Measurements from ENCODE around the gene CNTN5. TPM values are rescaled to one million over a fixed set of nuclear protein-coding genes. Genes with fewer than 3 reads are reported as not detected.

CNTN5 gene
- total and polyA plus RNA-seq, 2 experiments from 2014 or later, result not detected

DNA sequence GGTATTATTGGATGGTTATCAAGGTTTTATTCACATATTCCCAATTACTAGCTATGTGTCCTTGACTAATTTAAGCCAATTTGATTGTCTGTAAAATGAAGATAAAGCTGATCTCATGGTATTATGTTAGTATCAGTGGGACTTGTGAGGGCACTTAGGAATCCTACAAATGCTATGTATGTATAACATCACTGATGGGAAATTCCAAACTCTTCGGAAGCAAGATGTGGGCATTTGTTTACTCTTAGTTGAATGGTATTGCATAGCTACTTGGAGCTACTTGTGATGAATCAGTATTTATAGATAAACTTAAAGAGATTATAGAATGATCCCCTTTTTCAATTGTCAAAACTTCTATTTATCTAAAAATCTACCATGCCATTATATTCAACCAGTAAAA, 239.9 kb downstream of the CNTN5 start:
- Histone ChIP-seq H3K4me1 (ENCODE audit: insufficient read depth) (no peaks in the 10 kb centered on the region), H2AFZ (no peak overlapping the region), H3F3A (ENCODE audit: insufficient read depth) (no peaks in the 10 kb centered on the region), H3K4me3 (no peak overlapping the region), H4K20me1 (ENCODE audit: insufficient read depth) (no peaks in the 10 kb centered on the region), H3K4me2 (ENCODE audit: unreplicated experiment) (no peak overlapping the region), H3K9ac (no peak overlapping the region), H3K27ac (no peak overlapping the region), H3K9me3 (ENCODE audit: low read depth) (no peaks in the 10 kb centered on the region), H3K79me2 (ENCODE audit: insufficient read depth) (no peaks in the 10 kb centered on the region), H3K9me2 (ENCODE audit: insufficient read depth) (no peaks in the 10 kb centered on the region), H3K27me3 (replicated peaks; ENCODE audit: insufficient read depth) (no peaks in the 10 kb centered on the region), H3K36me3 (ENCODE audit: low read depth) (no peaks in the 10 kb centered on the region)
- DNase-seq, result no peak
- WGBS, 2 experiments (ENCODE audit: low coverage in 1 of 2, low lambda C conversion rate in 2 of 2, missing lambda C conversion rate in 2 of 2), result 38 to 40% methylated on average over 1 of the region's 1 CpG
- TF ChIP-seq EZH2phosphoT487 (IDR thresholded peaks at IDR 0.05; ENCODE audit: insufficient read depth, low read depth), result no peak
- no peak for TF ChIP-seq EZH2 (IDR thresholded peaks at IDR 0.05; ENCODE audit: insufficient read depth, poor library complexity, severe bottlenecking)
- in situ Hi-C loops (cut with MboI), result no loop called here

- no peak overlapping the region for H3K27ac ChIP-seq
- H3F3A ChIP-seq (ENCODE audit: insufficient read depth), result no peaks in the 10 kb centered on the region
- H3K36me3 ChIP-seq (ENCODE audit: low read depth), result no peaks in the 10 kb centered on the region
- no peak overlapping the region for H3K4me2 ChIP-seq (ENCODE audit: unreplicated experiment)
- H3K4me3 ChIP-seq, result no peak overlapping the region
- H3K79me2 ChIP-seq (ENCODE audit: insufficient read depth), result no peaks in the 10 kb centered on the region
- in situ Hi-C loops (cut with MboI), result no loop called here
- no peak for DNase-seq
- no peaks in the 10 kb centered on the region for H3K9me3 ChIP-seq (ENCODE audit: low read depth)
- TF ChIP-seq EZH2phosphoT487 (IDR thresholded peaks at IDR 0.05; ENCODE audit: insufficient read depth, low read depth) (no peak), EZH2 (IDR thresholded peaks at IDR 0.05; ENCODE audit: insufficient read depth, poor library complexity, severe bottlenecking) (no peak)
- WGBS, 2 experiments (ENCODE audit: low coverage in 1 of 2, low lambda C conversion rate in 2 of 2, missing lambda C conversion rate in 2 of 2), result 15 to 16% methylated on average over 3 of the region's 3 CpGs
- H3K27me3 ChIP-seq (replicated peaks; ENCODE audit: insufficient read depth), result no peaks in the 10 kb centered on the region
- H3K9me2 ChIP-seq (ENCODE audit: insufficient read depth), result no peaks in the 10 kb centered on the region
- H3K4me1 ChIP-seq (ENCODE audit: insufficient read depth), result no peaks in the 10 kb centered on the region
- no peak overlapping the region for H3K9ac ChIP-seq
- H2AFZ ChIP-seq, result no peak overlapping the region
- H4K20me1 ChIP-seq (ENCODE audit: insufficient read depth), result no peaks in the 10 kb centered on the region
Measured at GRCh38 chr11:99268886-99269285, 248.1 kb downstream of the CNTN5 start.

- Histone ChIP-seq H3K9me2 (ENCODE audit: insufficient read depth) (no peaks in the 10 kb centered on the region), H2AFZ (no peak overlapping the region), H3K36me3 (ENCODE audit: low read depth) (no peaks in the 10 kb centered on the region), H3K27me3 (replicated peaks; ENCODE audit: insufficient read depth) (no peaks in the 10 kb centered on the region), H4K20me1 (ENCODE audit: insufficient read depth) (no peaks in the 10 kb centered on the region), H3K4me3 (no peak overlapping the region), H3K9me3 (ENCODE audit: low read depth) (no peaks in the 10 kb centered on the region), H3K27ac (no peak overlapping the region), H3K9ac (no peak overlapping the region), H3F3A (ENCODE audit: insufficient read depth) (no peaks in the 10 kb centered on the region), H3K79me2 (ENCODE audit: insufficient read depth) (no peaks in the 10 kb centered on the region), H3K4me1 (ENCODE audit: insufficient read depth) (no peaks in the 10 kb centered on the region), H3K4me2 (ENCODE audit: unreplicated experiment) (no peak overlapping the region)
- DNase-seq, result no peak
- WGBS, 2 experiments (ENCODE audit: low coverage in 1 of 2, low lambda C conversion rate in 2 of 2, missing lambda C conversion rate in 2 of 2), result 7 to 8% methylated on average over 5 of the region's 5 CpGs
- TF ChIP-seq EZH2 (IDR thresholded peaks at IDR 0.05; ENCODE audit: insufficient read depth, poor library complexity, severe bottlenecking), result no peak
- no peak for TF ChIP-seq EZH2phosphoT487 (IDR thresholded peaks at IDR 0.05; ENCODE audit: insufficient read depth, low read depth)
- in situ Hi-C loops (cut with MboI), result no loop called here
Measured at GRCh38 chr11:99271527-99271926, 250.8 kb downstream of the CNTN5 start.

DNA sequence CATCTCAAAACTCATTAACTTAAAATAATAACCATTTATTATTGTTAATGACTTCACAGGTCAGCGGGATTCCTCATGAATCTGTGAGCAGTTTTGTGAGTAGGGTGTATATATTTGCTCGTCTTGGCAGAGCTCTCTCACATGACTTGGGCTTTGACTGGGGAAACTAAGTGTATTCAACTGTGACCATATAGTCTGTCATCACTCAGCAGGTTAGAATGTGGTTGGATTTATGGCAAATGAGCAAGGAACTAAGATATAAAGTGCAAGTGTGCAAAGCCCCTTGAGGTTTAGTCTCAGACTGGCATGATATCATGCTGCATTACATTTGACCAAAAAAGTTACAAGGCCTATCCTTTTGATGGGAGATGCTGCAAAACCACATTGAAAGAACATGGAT, 254.8 kb downstream of the CNTN5 start:
- no peak overlapping the region for H3K9ac ChIP-seq
- DNase-seq, result no peak
- no peaks in the 10 kb centered on the region for H3F3A ChIP-seq (ENCODE audit: insufficient read depth)
- H3K79me2 ChIP-seq (ENCODE audit: insufficient read depth), result no peaks in the 10 kb centered on the region
- no peaks in the 10 kb centered on the region for H3K4me1 ChIP-seq (ENCODE audit: insufficient read depth)
- H3K27ac ChIP-seq, result no peak overlapping the region
- TF ChIP-seq EZH2phosphoT487 (IDR thresholded peaks at IDR 0.05; ENCODE audit: insufficient read depth, low read depth), result no peak
- TF ChIP-seq EZH2 (IDR thresholded peaks at IDR 0.05; ENCODE audit: insufficient read depth, poor library complexity, severe bottlenecking), result no peak
- 0 to 2% methylated on average over 2 of the region's 2 CpGs for WGBS, 2 experiments (ENCODE audit: low coverage in 1 of 2, low lambda C conversion rate in 2 of 2, missing lambda C conversion rate in 2 of 2)
- H3K9me3 ChIP-seq (ENCODE audit: low read depth), result no peaks in the 10 kb centered on the region
- no peaks in the 10 kb centered on the region for H3K27me3 ChIP-seq (replicated peaks; ENCODE audit: insufficient read depth)
- in situ Hi-C loops (cut with MboI), result no loop called here
- no peak overlapping the region for H3K4me2 ChIP-seq (ENCODE audit: unreplicated experiment)
- no peaks in the 10 kb centered on the region for H3K9me2 ChIP-seq (ENCODE audit: insufficient read depth)
- no peaks in the 10 kb centered on the region for H4K20me1 ChIP-seq (ENCODE audit: insufficient read depth)
- H3K4me3 ChIP-seq, result no peak overlapping the region
- no peak overlapping the region for H2AFZ ChIP-seq
- H3K36me3 ChIP-seq (ENCODE audit: low read depth), result no peaks in the 10 kb centered on the region

GRCh38 chr11:99277281-99277680, 256.5 kb downstream of the CNTN5 start:
- no peaks in the 10 kb centered on the region for H3K79me2 ChIP-seq (ENCODE audit: insufficient read depth)
- H3K36me3 ChIP-seq (ENCODE audit: low read depth), result no peaks in the 10 kb centered on the region
- no peaks in the 10 kb centered on the region for H3K9me3 ChIP-seq (ENCODE audit: low read depth)
- no peaks in the 10 kb centered on the region for H3K4me1 ChIP-seq (ENCODE audit: insufficient read depth)
- in situ Hi-C loops (cut with MboI), result no loop called here
- no peaks in the 10 kb centered on the region for H3F3A ChIP-seq (ENCODE audit: insufficient read depth)
- H3K27me3 ChIP-seq (replicated peaks; ENCODE audit: insufficient read depth), result no peaks in the 10 kb centered on the region
- H4K20me1 ChIP-seq (ENCODE audit: insufficient read depth), result no peaks in the 10 kb centered on the region
- H3K4me3 ChIP-seq, result no peak overlapping the region
- 0 to 5% methylated on average over 1 of the region's 1 CpG for WGBS, 2 experiments (ENCODE audit: low coverage in 1 of 2, low lambda C conversion rate in 2 of 2, missing lambda C conversion rate in 2 of 2)
- TF ChIP-seq EZH2 (IDR thresholded peaks at IDR 0.05; ENCODE audit: insufficient read depth, poor library complexity, severe bottlenecking), result no peak
- TF ChIP-seq EZH2phosphoT487 (IDR thresholded peaks at IDR 0.05; ENCODE audit: insufficient read depth, low read depth), result no peak
- no peak overlapping the region for H3K9ac ChIP-seq
- H3K9me2 ChIP-seq (ENCODE audit: insufficient read depth), result no peaks in the 10 kb centered on the region
- H3K27ac ChIP-seq, result no peak overlapping the region
- no peak overlapping the region for H2AFZ ChIP-seq
- no peak overlapping the region for H3K4me2 ChIP-seq (ENCODE audit: unreplicated experiment)
- DNase-seq, result no peak

All from GM23248 (cell line).